LHCN-M2 (cell line): ENCODE results near the gene CHCHD1. TPM values are rescaled to one million over a fixed set of nuclear protein-coding genes. Genes with fewer than 3 reads are reported as not detected.
A peak's percentile ranks its signal among the peaks of the same experiment; 100 is the strongest.
"Not testable (repeated sequence)": the region's sequence is repeated elsewhere in the genome, so short reads cannot be mapped to it uniquely, and the experiment has no call there.

Experiments used
- DNase-seq: peaks from one replicate; pipeline ENCODE4 v3.0.0-alpha.2; 2012; ENCODE audit warnings: low read depth
- total RNA-seq: library from RNA; depleted of rRNA; stranded (reverse); fragments of >200 nt; gene quantifications from 2 replicates; pipeline ENCODE4 v1.2.3, GENCODE V29; 2014

CHCHD1 gene
- total RNA-seq, 1 experiment from 2014 or later, result 32.5 TPM

DNA sequence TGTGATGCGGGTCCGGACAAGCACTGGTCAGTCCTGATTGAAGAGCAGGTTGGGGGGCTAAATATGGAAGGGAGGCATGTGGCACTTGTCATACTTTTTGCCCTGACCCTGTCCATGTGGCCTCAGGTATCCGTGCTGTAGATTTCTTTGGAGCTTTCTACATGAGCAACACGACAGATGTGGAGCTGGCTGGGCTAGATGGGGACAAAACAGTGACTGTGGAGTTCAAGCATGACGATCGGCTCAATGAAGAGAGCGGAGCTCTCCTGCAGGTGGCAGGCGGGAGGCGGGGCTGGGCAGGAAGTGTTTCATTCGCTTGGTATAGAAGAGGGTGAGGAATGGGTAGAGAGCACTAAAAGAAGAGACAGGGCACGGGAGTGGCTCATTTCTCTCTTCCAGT is 13.0 kb upstream of the CHCHD1 start:
- DNase-seq, result no peak

DNA sequence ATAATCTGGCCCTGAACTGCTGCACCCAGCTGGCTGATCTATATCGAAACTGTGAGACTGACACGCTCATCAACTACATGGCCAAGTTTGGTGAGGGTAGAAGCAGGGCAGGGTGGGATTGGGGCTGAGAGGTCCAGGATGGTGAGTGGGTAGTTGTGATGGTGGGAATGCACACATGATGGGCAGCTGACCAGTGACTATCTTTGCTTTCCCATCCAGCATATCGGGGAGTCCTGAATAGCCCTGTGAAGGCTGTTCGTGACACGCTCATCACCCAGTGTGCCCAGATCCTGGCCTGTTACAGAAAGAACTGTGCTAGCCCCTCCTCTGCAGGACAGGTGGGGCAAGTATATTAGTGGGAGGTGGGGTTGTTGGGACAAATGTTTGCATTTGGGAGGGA is 12.5 kb upstream of the CHCHD1 start:
- DNase-seq, result no peak

DNA sequence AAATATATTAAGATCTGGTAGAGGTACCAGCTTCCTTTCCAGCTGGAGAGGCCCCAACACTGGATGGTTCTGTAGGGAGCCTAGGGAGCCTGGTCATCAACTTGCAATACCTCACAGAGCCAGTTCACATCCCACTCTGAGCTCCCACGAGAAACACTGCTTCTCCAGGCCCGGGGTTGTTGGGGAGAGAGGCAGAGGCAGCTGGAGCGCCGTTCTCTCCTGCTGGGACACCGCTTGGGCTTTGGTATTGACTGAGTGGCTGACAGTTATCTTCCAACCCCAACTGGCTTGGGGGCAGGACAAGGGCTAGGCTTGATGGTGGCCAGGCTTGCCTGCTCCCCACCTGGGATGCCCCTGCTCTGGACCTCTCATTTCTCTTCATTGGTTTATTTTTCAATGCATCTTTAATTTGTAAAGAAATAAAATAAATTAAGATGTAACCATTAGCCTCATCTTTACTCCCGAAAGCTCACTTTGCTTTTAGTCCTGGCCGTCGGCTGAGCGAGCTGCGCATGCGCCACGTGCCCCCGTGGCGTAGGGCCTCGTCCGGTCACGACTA is 10.0 kb upstream of the CHCHD1 start:
- DNase-seq, result peak; percentile 59

DNA sequence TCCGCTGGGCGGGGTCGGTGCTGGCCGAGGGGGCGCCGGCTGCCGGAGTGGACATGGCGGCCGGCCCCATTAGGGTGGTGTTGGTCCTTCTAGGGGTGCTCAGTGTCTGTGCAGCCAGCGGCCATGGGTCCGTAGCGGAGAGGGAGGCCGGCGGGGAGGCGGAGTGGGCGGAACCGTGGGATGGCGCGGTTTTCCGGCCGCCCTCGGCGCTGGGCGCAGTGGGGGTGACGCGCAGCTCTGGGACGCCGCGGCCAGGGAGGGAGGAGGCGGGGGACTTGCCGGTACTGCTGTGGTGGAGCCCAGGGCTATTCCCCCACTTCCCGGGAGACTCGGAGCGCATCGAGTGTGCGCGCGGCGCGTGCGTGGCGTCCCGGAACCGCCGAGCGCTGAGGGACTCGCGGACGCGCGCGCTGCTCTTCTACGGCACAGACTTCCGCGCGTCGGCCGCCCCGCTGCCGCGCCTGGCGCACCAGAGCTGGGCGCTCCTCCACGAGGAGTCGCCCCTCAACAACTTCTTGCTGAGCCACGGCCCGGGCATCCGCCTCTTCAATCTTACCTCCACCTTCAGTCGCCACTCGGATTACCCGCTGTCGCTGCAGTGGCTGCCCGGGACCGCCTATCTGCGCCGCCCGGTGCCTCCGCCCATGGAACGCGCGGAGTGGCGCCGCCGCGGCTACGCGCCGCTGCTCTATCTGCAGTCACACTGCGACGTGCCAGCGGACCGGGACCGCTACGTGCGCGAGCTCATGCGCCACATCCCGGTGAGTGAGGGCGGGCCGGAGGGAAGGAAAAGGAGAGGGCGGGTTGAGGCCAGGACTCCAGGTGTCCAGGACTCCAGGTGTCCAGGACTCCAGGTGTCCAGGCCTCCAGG is 9.3 kb upstream of the CHCHD1 start:
- DNase-seq, result peak; percentile 87

DNA sequence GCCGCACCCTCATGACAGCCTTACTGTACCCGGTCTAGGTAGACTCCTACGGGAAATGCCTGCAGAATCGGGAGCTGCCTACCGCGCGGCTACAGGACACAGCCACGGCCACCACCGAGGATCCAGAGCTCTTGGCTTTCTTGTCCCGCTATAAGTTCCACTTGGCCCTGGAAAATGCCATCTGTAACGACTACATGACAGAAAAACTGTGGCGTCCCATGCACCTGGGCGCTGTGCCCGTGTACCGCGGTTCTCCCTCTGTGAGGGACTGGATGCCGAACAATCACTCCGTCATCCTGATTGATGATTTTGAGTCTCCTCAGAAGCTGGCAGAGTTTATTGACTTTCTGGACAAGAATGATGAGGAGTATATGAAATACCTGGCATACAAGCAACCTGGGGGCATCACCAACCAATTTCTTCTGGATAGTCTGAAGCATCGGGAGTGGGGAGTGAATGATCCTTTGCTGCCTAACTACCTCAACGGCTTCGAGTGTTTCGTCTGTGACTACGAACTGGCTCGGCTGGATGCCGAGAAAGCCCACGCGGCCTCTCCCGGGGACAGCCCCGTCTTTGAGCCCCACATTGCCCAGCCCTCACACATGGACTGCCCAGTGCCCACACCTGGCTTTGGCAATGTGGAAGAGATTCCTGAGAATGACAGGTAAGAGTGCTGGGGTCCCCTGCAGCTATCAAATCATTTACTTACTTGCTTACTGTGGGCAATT is 8.5 kb upstream of the CHCHD1 start:
- DNase-seq, result no peak

DNA sequence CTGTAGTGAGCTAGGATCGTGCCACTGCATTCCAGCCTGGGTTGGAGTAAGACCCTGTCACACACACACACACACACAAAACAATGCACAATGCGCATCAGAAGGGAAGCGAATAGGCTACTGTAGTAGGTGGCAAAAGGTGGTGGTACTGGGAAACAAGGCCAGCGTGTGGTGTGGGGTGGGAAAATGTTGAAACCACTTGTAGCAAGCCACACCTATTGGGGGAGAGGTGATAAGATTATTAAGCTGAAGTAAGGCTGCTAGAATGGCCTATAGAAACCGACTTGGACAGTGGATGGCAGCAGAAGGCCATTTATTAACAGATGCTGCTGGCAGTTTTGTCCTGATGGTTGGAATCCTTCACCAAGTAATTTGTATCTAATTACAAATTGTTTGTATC is 7.2 kb upstream of the CHCHD1 start:
- no peak for DNase-seq

DNA sequence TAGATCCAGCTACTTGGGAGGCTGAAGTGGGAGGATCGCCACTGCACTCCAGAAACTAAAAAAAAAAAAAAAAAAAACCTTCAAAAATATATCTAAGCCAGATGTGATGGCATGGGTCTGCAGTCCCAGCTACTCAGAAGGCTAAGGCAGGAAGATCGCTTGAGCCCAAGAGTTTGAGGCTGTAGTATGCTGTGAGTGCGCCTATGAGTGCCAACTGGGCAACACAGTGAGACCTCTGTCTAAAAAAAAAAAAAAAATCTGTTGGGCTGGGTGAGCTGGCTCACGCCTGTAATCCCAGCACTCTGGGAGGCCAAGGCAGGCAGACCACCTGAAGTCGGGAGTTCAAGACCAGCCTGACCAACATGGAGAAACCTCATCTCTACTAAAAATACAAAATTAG is 2.8 kb upstream of the CHCHD1 start:
- no peak for DNase-seq

DNA sequence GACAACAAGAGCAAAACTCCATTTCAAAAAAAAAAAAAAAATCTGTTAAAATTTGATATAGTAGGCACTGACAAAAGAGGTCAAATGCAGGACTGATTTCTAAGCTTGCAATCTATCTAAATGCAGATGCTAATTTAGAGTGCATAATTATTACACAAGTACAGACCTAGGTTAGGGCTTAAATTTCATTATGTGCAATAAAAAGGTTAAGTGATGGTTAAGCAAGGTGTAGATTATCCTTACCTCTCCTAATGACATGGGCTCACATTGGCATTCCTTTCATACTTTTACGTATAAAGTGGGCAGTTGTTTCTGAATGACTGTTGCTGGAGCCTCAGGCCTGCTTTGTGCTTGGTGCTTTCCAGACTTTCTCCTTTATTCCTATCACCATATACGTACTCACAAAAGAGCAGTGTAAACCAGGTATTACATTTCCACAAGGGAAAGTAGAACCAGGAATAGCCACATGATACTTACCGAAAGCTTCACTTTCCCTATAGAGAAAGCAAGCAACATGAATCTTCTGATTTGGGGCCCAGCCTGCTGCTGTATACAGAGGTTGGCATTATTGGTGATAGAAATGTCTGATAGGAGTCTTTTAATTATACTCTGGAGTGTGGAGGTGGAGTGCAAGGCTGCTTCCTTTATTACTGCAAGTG is 2.2 kb upstream of the CHCHD1 start:
- DNase-seq, result no peak

DNA sequence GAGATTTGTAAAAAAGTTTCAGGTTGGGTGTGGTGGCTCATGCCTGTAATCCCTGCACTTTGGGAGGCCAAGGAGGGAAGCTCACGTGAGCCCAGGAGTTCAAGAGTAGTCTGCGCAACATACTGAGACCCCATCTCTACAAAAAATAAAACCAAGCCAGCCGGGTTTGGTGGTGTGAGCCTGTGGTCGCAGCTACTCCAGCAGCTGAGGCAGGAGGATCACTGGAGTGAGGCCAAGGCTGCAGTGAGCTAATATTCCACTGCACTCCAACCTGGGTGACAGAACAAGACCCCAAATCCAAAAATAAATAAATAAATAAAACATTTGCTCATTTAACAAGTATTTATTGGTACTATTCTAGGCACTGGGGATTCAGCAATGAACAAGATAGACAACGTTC is 1.5 kb upstream of the CHCHD1 start:
- DNase-seq, result no peak

DNA sequence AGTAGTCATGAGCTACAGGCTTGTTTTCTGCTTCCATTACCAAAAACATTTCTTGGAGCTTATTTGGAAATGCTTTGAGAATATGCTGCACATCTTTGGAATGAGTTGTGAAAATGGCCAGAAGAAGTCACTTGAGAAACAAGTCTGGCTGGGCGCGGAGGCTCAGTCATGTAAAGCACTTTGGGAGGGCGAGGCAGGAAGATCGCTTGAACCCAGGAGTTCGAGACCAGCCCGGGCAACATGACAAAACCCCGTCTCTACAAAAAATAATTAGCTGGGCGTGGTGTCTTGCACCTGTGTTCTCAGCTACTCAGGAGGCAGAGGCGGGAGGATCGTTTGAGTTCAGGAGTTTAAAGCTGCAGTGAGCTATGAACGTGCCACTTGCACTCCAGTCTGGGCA is 882 bp upstream of the CHCHD1 start:
- DNase-seq, result no peak

DNA sequence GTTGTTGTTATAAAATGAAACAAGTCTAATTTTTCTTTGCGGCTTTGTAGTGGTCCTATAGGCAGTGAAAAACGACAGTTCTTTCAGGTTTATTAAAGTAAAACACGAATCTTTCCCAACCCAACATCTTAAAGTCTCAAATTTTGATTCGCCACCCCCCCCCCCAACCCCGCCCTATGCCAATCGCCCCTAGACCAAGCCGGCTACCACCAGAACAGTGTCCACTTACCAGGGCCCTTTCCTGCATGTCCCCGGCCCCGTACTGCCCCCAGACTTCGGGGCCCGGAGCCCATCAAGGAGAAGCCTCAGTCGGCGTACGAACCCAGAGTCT is 335 bp upstream of the CHCHD1 start:
- no peak for DNase-seq

DNA sequence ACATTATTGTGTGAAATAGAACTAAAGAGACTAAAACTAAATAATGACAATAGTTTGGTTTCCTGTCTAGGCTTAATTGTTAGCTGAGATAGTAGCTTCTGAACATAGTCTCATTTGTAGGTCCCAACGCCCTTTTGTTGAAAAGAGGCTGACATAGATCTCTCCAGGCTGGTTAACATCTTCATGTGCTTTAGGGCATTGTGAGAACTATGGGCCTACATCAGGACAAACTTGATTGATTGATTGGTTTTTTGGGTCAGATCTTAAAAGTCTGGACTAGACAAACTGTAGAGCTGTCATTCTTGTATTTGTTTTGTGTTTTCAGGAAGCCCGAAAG is 869 bp downstream of the CHCHD1 start:
- DNase-seq, result no peak

DNA sequence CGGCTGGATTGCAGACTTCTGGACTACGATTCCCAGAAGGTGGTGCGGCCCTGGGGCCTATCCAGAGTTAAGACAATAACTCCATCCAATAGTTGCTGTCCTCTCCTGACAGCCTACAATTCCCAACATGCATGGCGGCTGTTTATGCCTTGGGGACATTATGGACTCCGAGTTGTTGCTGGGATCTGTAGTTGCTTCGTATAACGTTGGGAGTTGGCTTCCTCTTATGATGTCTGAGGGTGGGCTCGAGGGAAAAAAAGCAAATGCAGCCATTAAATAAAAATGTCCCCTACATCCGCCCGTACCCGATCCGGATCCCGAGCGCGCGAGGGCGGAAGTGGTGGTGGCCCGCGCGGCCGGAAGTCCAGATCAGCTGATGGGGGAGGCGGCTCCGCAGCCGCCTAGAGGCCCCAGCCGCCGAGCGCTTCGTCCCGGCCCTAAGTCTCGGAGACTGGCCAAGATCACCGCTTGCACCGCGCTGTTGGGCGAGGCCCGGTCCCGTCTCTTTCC is 3.4 kb downstream of the CHCHD1 start, which contains the start of gene ZSWIM8:
Gene ZSWIM8 (plus strand): TSS at position 396 of the 510 bp plus-strand sequence. CDS start 273 bp downstream, outside the sequence.
- DNase-seq, result peak; percentile 95

DNA sequence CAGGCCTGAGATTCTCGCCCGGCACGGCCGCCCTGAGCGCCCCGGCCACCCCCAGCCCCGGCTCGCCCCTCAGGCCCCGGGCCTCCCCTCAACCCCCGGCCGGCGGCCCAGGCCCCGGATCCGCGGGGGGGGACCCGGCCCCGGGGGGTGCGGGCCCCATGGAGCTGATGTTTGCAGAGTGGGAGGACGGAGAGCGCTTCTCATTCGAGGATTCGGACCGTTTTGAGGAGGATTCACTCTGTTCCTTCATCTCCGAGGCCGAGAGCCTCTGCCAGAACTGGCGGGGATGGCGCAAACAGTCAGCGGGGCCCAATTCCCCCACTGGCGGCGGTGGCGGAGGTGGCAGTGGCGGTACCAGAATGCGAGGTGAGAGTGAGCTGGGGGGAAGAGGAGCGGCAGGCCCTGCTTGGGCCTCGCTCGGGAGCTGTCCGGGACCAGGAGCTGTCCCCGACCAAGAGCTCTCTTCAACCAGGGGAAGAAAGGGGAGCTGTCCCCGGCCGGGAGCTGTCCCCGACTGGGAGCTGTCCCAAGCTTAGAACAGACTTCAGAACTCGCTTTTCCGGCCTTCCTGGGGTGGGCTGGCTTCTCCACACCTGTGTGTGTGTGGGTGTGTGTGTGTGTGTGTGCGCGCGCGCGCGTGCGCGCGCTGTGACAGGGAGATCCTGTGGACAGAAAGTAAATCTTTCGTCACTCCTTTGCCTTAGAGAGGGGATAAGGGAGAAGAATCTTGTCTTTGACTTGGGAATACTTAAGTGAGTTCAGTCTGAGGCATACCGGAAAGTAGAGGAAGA is 4.1 kb downstream of the CHCHD1 start:
- DNase-seq, result peak; percentile 35

DNA sequence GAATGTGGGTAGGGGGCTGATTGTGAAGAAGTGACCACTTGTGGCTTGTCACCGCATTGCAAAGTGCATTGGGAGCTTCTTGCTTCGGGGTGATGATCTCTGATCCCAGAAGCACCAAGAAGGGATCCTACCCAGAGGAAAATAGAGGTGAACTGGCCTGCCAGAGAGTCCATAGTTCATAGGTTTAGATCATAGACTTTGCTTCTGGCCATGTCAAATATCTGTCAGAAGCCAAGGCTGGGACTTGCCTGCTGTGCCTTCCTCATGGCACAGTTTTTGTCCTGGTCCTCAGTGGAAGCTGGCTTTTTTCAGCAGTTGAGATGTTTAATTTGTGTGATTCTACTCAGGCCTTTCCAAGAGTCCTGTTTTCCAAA is 4.7 kb downstream of the CHCHD1 start:
- no peak for DNase-seq

DNA sequence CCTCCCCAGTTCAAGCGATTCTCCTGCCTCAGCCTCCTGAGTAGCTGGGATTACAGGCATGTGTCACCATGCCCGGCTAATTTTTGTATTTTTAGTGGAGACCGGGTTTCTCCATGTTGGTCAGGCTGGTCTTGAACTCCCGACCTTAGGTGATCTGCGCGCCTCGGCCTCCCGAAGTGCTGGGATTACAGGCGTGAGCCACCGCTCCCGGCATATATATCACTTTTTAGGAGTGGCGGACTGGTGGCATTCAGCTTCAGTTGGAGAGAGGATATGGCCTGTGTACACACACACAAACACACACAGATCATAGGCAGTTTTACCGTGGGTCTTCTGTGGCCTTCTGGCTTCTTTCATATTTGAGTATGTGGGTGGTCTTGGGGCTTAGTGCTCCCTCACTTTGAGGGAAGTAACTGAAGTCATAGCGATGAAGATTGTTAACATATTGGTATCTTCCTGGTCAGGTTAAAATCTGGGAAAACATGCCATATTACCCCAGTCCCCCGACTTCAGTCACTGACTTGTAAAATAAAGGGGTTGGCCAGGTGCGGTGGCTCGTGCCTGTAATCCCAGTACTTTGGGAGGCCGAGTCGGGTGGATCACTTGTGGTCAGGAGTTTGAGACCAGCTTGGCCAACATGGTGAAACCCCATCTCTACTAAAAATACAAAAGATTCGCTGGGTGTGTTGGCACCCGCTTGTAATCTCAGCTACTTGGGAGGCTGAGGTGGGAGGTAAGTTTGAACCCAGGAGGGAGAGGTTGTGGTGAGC is 5.4 kb downstream of the CHCHD1 start:
- not testable (repeated sequence) for DNase-seq

DNA sequence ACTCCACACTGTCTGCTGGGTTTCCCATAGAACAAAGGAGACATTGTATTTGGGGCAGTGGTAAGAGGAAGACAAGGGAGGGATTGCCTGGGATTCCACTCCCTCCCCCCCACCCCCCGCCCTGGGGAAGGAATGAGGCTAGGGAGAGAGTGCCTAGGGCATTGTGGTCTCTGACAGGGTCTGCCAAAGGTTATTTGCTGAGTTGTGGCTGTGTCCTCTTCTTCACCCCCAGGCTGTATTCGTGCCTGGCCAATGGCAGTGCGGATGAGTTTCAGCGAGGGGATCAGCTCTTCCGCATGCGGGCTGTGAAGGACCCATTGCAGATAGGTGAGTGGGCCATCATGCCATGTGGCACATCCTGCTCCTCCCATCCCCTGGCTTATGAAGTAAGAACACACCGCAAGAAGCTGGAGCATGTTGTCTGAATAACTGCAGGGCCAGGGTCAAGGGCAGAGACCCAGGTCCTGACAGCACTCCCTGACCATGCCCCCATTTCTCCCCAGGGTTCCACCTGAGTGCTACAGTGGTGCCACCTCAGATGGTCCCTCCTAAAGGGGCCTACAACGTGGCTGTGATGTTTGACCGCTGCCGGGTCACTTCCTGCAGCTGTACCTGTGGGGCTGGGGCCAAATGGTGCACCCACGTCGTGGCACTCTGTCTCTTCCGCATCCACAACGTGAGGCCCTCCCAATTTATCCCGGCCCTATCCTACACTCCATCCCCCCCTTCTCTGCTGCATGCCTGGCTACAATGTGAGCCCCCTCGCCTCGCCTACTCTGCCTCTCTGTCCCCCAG is 7.2 kb downstream of the CHCHD1 start:
- no peak for DNase-seq

DNA sequence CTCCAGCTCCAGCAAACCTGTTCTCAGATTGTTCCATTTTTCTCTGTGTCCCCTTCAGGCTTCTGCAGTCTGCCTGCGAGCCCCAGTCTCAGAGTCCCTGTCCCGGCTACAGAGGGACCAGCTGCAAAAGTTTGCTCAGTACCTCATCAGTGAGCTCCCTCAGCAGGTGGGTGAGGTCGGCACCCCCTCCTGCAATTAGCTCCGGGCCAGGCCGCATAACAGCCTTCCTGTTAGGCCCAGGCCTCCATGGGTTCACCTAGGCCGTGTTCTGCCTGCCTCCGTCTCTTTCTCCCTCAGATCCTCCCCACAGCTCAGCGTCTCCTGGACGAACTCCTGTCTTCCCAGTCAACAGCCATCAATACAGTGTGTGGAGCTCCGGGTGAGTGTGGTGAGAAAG is 7.8 kb downstream of the CHCHD1 start:
- DNase-seq, result no peak

DNA sequence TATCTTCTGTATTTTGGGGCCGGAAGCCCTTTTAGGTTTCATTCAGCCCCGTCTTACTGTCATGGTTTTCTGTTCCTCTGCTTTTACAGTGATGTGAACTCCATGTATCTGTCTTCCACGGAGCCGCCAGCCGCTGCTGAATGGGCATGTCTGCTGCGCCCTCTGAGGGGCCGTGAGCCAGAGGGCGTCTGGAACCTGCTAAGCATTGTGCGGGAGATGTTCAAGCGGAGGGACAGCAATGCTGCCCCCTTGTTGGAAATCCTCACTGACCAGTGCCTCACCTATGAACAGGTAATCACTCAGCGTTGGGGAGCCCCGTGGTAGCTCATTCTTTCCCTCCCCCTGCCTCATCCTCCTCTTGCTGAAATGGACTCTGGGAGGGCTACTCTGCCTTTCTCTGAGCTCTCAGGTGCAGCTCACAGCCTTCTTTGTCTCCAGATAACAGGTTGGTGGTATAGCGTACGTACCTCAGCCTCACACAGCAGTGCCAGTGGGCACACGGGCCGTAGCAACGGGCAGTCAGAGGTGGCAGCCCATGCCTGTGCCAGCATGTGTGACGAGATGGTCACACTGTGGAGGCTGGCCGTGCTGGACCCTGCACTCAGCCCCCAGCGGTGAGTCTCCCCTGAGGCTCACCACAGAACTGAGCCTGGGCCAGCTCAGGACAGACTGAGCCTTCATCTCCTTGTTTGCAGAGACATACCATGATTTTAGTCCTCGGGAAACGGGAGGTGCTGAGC is 9.2 kb downstream of the CHCHD1 start:
- no peak for DNase-seq
